Liver (tissue), 9 donors: ENCODE results near the gene MDC1. TPM values are rescaled to one million over a fixed set of nuclear protein-coding genes. Genes with fewer than 3 reads are reported as not detected.

Experiments
- DNase-seq: peaks from one replicate; pipeline ENCODE4 v3.0.0-alpha.2; 2017; ENCODE audit warnings: low spot score
- H3K27ac ChIP-seq, 2 donors: one replicate each; pipeline ENCODE4 v1.7.0; 2013; ENCODE audit warnings: inconsistent platforms in 2 of 2, low read length in 2 of 2, control low read depth in 1 of 2, low read depth in 1 of 2, mild to moderate bottlenecking in 1 of 2
- H3K27me3 ChIP-seq, 4 donors: one replicate each; pipeline versions ENCODE4 v1.6.1 to v1.7.0; 2013; ENCODE audit warnings: low read length in 3 of 4, inconsistent platforms in 1 of 4, mild to moderate bottlenecking in 1 of 4, moderate library complexity in 1 of 4; ENCODE audit not compliant: control insufficient read depth in 4 of 4, insufficient read depth in 4 of 4
- H3K36me3 ChIP-seq, 4 donors: one replicate each; pipeline versions ENCODE4 v1.6.1 to v1.7.0; 2013; ENCODE audit warnings: low read length in 3 of 4, mild to moderate bottlenecking in 3 of 4, low read depth in 1 of 4, moderate library complexity in 1 of 4; ENCODE audit not compliant: control insufficient read depth in 4 of 4, insufficient read depth in 3 of 4
- H3K4me1 ChIP-seq, 4 donors: one replicate each; pipeline versions ENCODE4 v1.6.1 to v1.7.0; 2013; ENCODE audit warnings: low read length in 3 of 4, mild to moderate bottlenecking in 3 of 4, moderate library complexity in 1 of 4; ENCODE audit not compliant: control insufficient read depth in 4 of 4, insufficient read depth in 4 of 4
- H3K4me3 ChIP-seq, 3 donors: one replicate each; pipeline versions ENCODE4 v1.6.1 to v1.7.0; 2013; ENCODE audit warnings: low read length in 3 of 3, control low read depth in 1 of 3, low read depth in 1 of 3, mild to moderate bottlenecking in 1 of 3
- H3K9ac ChIP-seq, 2 donors: one replicate each; pipeline ENCODE4 v1.7.0; 2013; ENCODE audit warnings: low read length in 2 of 2, mild to moderate bottlenecking in 2 of 2, moderate library complexity in 2 of 2, control low read depth in 1 of 2, low read depth in 1 of 2
- H3K9me3 ChIP-seq, 4 donors: one replicate each; pipeline versions ENCODE4 v1.6.1 to v1.7.0; 2013; ENCODE audit warnings: low read length in 3 of 4; ENCODE audit not compliant: control insufficient read depth in 4 of 4
- ATF3 ChIP-seq: IDR thresholded peaks from 2 replicates; pipeline ENCODE4 v1.6.1; 2016; ENCODE audit warnings: antibody characterized with exemption
- CTCF ChIP-seq: fragments of 150-350 bp; IDR thresholded peaks from 2 replicates; pipeline ENCODE4 v1.5.1; 2017; ENCODE audit warnings: improper control_type of control experiment, low read depth, low read length; ENCODE audit not compliant: missing input control
- EGR1 ChIP-seq, 2 donors: IDR thresholded peaks; 2 replicates each; pipeline ENCODE4 v1.6.1; 2016 to 2018; ENCODE audit warnings: antibody characterized with exemption in 2 of 2, low read depth in 2 of 2
- FOXA1 ChIP-seq: IDR thresholded peaks from 2 replicates; pipeline ENCODE4 v1.6.1; 2016; ENCODE audit warnings: antibody characterized with exemption
- FOXA2 ChIP-seq: IDR thresholded peaks from 2 replicates; pipeline ENCODE4 v1.6.1; 2016; ENCODE audit warnings: antibody characterized with exemption
- GABPA ChIP-seq, 2 donors: IDR thresholded peaks in 1 of 2; conservative IDR thresholded peaks in 1 of 2; 2 replicates each; pipeline ENCODE4 v1.6.1; 2016; ENCODE audit warnings: antibody characterized with exemption in 2 of 2, mild to moderate bottlenecking in 1 of 2, moderate library complexity in 1 of 2
- HNF4A ChIP-seq, 2 donors: conservative IDR thresholded peaks; 2 replicates each; pipeline ENCODE4 v1.6.1; 2016; ENCODE audit warnings: antibody characterized with exemption in 2 of 2, mild to moderate bottlenecking in 2 of 2
- HNF4G ChIP-seq: IDR thresholded peaks from 2 replicates; pipeline ENCODE4 v1.6.1; 2016; ENCODE audit warnings: antibody characterized with exemption
- JUND ChIP-seq, 2 donors: IDR thresholded peaks; 2 replicates each; pipeline ENCODE4 v1.6.1; 2016; ENCODE audit warnings: antibody characterized with exemption in 2 of 2
- MAX ChIP-seq: IDR thresholded peaks from 2 replicates; pipeline ENCODE4 v1.6.1; 2016; ENCODE audit warnings: antibody characterized with exemption
- NR2F2 ChIP-seq: IDR thresholded peaks from 2 replicates; pipeline ENCODE4 v1.6.1; 2016; ENCODE audit warnings: antibody characterized with exemption
- RAD21 ChIP-seq, 2 donors: IDR thresholded peaks; 2 replicates each; pipeline ENCODE4 v1.6.1; 2016; ENCODE audit warnings: antibody characterized with exemption in 2 of 2, mild to moderate bottlenecking in 2 of 2
- REST ChIP-seq: IDR thresholded peaks from 2 replicates; pipeline ENCODE4 v1.6.1; 2016; ENCODE audit warnings: antibody characterized with exemption, mild to moderate bottlenecking
- RXRA ChIP-seq, 2 donors: IDR thresholded peaks; 2 replicates each; pipeline ENCODE4 v1.6.1; 2017 to 2018; ENCODE audit warnings: antibody characterized with exemption in 2 of 2, mild to moderate bottlenecking in 1 of 2
- SP1 ChIP-seq: IDR thresholded peaks from 2 replicates; pipeline ENCODE4 v1.6.1; 2018; ENCODE audit warnings: antibody characterized with exemption, mild to moderate bottlenecking
- TAF1 ChIP-seq: conservative IDR thresholded peaks from 2 replicates; pipeline ENCODE4 v1.6.1; 2016; ENCODE audit warnings: antibody characterized with exemption, mild to moderate bottlenecking
- ZBTB33 ChIP-seq: IDR thresholded peaks from 2 replicates; pipeline ENCODE4 v1.6.1; 2016; ENCODE audit warnings: antibody characterized with exemption
- WGBS: extraction: QIAGEN DNeasy Blood & Tissue Kit; methylation state at CpG from one replicate; pipeline ENCODE4 v1.1.7; 2013; 5-methylcytosine and 5-hydroxymethylcytosine counted together
- polyA plus RNA-seq, 2 donors: library from polyadenylated mRNA; stranded (reverse) in 1 of 2; unstranded in 1 of 2; fragments of 200-250 nt in 1 of 2; fragments of >200 nt in 1 of 2; fragmentation: Nextera tagmentation in 1 of 2; extraction: Ambion mirVana in 1 of 2; gene quantifications; one replicate each; pipeline versions ENCODE4 v1.2.1 to v1.2.3, GENCODE V29; 2013 to 2015
- total RNA-seq, 2 donors: library from RNA; depleted of rRNA; stranded (reverse); fragments of >200 nt; gene quantifications; one replicate each; pipeline ENCODE4 v1.2.3, GENCODE V29; 2014
- donor health status: healthy.
- donor health status: healthy.
- donor health status: healthy.
- donor health status: healthy.
- donor health status: healthy.

MDC1 gene
- total and polyA plus RNA-seq, 4 donors: 5.9 to 15.5 (median 8.4) TPM

- DNase-seq: no peak
- Histone ChIP-seq H3K9me3 (no peaks in the 10 kb centered on the region), H3K27me3 (no peaks in the 10 kb centered on the region), H3K27ac (no peak overlapping the region), H3K9ac (no peak overlapping the region), H3K4me1 (peaks cover 6 to 21% (median 13%) of the 10 kb centered on the region in 4 donors), H3K36me3 (peaks cover 2 to 32% (median 23%) of the 10 kb centered on the region in 4 donors), H3K4me3 (no peak overlapping the region)
- WGBS: 93% methylated on average over 1 of the region's 1 CpG
- TF ChIP-seq GABPA (IDR thresholded peaks at IDR 0.05 in 1 of 2, conservative IDR thresholded peaks at IDR 0.05 in 1 of 2) (no peak), SP1 (no peak), REST (no peak), RXRA (IDR thresholded peaks at IDR 0.05) (no peak), NR2F2 (no peak), CTCF (no peak), FOXA2 (no peak), ZBTB33 (no peak), FOXA1 (no peak), EGR1 (IDR thresholded peaks at IDR 0.05; ENCODE audit: low read depth in 2 of 2) (no peak), HNF4A (conservative IDR thresholded peaks at IDR 0.05) (no peak), RAD21 (IDR thresholded peaks at IDR 0.05) (no peak), JUND (IDR thresholded peaks at IDR 0.05) (no peak), MAX (no peak), HNF4G (no peak), TAF1 (no peak), ATF3 (no peak)
Measured at GRCh38 chr6:30714263-30714662, 2.8 kb downstream of the MDC1 start.
